ENCODE data around the gene DRC3. TPM values are rescaled to one million over a fixed set of nuclear protein-coding genes. Genes with fewer than 3 reads are reported as not detected.
"Not testable (repeated sequence)": the region's sequence is repeated elsewhere in the genome, so short reads cannot be mapped to it uniquely, and the experiment has no call there.

The DRC3 gene
- total RNA-seq, 2 donors from 2014 or later: 0.61 to 1.3 TPM

DNA sequence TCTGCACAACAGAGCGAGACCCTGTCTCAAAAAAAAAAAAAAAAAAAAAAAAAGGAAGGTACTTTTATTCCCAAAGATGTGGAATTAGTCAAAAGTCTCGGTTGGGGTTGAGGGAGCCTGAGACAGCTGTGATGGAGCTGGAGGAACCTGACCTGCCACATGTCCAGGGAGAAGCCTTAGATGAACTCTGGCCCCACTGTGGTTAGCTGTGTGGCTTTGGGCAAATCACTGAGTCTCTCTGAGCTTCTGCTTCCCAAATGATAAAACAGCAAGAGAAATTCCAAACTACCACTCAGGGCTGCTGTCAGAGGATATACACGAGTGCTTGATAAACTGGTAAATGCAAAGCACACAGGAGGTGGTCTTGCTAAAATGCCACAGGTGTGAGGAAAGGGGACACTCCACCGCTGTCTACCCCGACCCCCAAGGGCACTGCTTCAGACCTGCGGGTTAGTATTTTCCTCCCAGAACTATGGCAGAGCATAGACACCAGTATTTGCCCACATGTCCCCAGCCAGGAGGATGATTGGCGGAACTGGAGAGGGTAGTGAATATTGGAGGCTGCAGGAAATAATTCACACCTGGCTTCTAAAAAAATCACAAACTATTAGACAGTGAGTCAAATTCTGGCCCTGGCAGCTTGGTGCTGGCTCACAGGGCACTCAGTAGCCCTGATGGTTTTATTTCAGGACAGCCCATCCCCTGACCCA lies 14.7 kb downstream of the DRC3 start:
- ATAC-seq: no peak
- no peak for DNase-seq
- intact Hi-C loops (cut with DNase I, micrococcal nuclease): no loop called here

DNA sequence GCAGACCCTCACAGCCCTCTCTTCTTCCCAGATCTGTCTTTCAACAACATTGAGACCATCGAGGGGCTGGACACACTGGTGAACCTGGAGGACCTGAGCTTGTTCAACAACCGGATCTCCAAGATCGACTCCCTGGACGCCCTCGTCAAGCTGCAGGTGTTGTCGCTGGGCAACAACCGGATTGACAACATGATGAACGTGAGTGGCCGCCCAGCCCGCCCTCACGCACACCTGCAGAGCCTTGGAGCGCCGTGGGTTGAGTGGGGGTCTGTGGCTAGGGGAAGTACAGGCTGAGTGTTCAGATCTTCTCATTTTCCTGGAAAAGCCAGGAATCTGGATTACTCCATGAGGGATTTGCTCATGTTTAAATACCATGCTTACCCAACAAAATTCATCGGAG lies 15.2 kb downstream of the DRC3 start:
- intact Hi-C loops (cut with DNase I, micrococcal nuclease): no loop called here
- no peak for DNase-seq
- ATAC-seq: no peak

- intact Hi-C loops (cut with DNase I, micrococcal nuclease): no loop called here
- no peak for ATAC-seq
Observed at GRCh38 chr17:17988427-17988945, 15.8 kb downstream of the DRC3 start.

DNA sequence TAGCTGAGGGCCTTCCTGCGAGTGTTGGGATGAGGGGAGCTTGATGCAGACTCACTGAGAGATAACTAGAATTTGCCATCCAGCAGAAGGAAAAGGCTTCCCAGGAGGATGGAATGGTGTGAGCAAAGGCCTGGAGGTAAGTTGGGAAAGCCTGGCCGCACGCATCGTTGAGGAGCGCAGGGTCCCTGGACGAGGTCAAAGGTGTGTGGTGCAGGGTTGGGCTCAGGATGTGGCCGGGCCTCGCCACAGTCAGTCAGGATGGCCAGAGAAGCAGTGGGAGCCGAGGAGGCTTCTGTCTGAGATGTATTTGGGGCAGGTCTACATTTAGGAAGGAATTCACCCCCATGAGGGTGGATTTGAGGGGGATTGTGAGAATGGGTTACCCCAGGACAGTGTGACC lies 16.4 kb downstream of the DRC3 start:
- no peak for ATAC-seq
- no peak for DNase-seq
- intact Hi-C loops (cut with DNase I, micrococcal nuclease): no loop called here

More at GRCh38 chr17:17988427-17988945, 15.8 kb downstream of the DRC3 start:
- no peak for DNase-seq

- ATAC-seq (no peak), DNase-seq (no peak)
- intact Hi-C loops (cut with DNase I, micrococcal nuclease): no loop called here
Observed at GRCh38 chr17:17989618-17990017, 17.0 kb downstream of the DRC3 start.

- intact Hi-C loops (cut with DNase I, micrococcal nuclease): no loop called here
- ATAC-seq (no peak), DNase-seq (no peak)
Observed at GRCh38 chr17:17990282-17990681, 17.6 kb downstream of the DRC3 start.

DNA sequence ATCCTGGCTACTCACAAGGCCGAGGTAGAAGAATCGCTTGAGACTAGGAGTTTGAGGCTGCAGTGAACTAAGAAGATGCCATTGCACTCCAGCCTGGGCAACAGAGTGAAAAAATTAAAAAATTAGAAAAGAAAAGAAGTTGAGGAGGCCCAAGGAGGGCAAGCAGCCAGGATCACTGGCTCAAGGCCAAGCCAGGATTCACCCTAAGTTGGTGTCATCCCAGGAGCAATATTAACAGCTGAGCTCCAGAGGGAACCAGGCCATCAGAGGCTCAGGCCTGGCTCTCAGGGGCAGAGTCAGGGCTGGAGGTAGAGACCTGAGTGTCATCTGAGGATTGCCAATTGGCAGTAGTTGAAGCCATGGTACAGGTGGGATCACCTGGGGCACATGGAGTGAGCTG lies 20.7 kb downstream of the DRC3 start:
- ATAC-seq (no peak), DNase-seq (no peak)
- intact Hi-C loops (cut with DNase I, micrococcal nuclease): no loop called here

DNA sequence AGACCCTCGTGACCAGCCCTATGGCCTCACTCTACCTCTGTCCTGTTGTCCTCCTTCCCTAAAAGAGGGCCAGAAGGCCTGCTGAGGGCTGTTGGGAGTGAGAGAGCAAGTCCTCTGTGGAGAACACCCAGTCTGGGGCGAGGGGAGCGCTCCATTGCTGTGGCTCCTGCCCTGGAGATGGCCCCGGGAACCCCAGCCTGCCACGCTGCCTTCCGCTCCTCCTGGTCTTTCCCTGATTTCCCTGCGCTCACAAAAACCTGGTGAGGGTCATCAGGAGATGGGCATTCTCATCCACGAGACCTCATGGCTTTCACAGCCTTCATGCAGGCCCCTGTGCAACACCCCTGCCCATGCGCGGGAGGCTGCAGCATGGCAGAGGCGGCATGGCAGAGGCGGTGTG lies 21.2 kb downstream of the DRC3 start:
- no peak for DNase-seq
- ATAC-seq: no peak
- intact Hi-C loops (cut with DNase I, micrococcal nuclease): no loop called here

DNA sequence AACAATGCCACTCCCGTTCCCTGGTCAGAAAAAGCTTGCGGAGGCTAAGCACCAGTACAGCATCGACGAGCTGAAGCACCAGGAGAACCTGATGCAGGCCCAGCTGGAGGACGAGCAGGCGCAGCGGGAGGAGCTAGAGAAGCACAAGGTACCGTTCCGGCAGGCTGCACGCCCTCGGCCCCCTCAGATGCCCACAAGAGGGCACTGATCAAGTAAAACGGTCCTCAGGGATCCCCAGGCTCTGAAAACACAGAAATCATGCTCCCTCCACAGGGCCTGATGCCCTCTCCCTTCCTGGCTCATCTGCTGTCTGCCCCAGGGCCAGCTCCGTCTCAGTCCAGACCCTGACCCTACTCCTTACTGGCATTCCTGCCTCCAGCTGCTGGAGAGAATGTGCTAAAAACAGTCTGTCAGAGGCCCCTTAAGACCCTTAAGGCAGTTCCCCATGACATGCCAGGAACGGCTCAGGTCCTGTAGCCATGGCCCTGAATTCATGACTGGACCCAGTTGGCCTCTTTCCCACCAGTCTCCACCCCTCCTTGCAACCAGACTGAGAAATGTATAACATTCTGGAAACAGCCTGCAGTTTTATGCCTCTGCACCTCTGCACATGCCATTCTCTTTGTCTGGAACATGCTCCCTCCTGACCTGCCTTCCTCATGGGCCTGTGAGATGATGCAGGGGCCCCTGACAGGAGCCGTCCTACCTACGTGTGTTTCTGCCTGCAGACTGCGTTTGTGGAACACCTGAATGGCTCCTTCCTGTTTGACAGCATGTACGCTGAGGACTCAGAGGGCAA lies 21.8 kb downstream of the DRC3 start:
- ATAC-seq (no peak), DNase-seq (no peak)
- intact Hi-C loops (cut with DNase I, micrococcal nuclease): no loop called here

DNA sequence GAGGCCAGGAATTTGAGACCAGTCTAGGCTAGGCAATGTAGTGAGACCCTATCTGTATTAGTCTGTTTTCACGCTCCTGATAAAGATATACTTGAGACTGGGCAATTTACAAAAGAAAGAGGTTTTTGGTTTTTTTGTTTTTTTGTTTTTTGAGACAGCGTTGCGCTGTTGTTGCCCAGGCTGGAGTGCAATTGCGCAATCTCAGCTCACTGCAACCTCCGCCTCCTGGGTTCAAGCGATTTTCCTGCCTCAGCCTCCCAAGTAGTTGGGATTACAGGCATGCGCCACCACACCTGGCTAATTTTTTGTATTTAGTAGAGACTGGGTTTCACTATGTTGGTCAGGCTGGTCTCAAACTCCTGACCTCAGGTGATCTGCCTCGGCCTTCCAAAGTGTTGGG lies 23.2 kb downstream of the DRC3 start:
- DNase-seq; intact Hi-C loops (cut with DNase I, micrococcal nuclease); ATAC-seq: not testable (repeated sequence)

DNA sequence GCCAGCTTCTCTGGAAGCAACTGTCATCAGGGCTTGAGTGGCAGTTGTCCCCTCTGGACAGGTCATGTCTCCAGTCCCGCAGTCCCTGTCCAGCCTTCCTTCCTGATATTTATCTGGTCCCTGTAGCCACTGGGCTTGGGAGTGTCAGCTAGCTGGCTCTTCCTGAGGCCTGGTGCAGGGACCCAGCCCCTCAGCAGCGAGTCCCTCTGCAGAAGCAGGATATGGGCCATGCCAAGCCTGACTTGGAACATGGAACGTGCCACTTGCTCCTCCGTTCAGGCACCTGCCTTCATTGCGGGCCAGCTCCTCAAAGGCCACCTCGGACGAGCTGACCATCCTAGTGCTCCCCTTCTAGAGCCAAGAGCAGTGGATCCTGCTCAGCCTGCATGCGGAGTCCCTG lies 26.3 kb downstream of the DRC3 start:
- DNase-seq: no peak
- intact Hi-C loops (cut with DNase I, micrococcal nuclease): no loop called here
- ATAC-seq: no peak

DNA sequence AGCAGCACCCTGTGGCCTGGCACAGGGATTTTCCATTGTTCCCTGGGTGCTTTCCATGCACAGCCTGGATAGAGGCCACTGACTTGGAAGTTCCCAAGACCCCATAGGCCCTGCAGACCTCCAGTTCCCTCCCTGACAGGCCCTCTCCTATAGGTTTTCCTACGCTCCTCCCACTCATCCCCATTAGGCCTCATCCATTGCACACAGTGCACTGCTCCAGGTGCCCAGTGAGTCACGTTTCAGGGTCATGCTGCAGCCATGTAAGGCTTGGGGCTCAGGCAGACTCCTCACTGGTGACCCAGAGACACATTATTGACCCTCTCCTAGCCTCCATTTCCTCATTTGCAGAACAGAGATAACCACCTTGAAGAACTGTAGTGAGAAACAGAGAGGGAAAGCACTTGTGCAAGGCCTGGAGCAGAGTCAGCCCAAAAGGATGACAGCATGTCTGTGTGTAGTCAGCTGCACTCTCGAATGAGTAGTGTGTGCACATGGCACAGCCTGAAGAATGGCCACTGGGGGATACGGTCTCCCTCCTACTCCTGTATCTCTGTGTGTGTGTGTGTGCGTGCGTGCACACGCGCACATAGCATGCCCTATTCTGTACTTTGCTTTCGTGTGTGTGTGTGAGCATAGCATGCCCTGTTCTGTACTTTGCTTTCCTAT lies 26.8 kb downstream of the DRC3 start:
- intact Hi-C loops (cut with DNase I, micrococcal nuclease): no loop called here
- DNase-seq (no peak), ATAC-seq (no peak)

DNA sequence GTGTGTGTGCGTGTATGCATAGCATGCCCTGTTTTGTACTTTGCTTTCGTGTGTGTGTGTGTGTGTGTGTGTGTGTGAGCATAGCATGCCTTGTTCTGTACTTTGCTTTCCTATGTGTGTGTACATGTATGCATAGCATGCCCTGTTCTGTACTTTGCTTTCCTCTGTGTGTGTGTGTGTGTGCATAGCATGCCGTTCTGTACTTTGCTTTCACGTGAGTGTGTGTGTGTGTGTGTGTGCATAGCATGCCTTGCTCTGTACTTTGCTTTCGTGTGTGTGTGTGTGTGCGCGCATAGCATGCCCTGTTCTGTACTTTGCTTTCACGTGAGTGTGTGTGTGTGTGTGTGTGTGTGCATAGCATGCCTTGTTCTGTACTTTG lies 27.4 kb downstream of the DRC3 start:
- DNase-seq: no peak
- intact Hi-C loops (cut with DNase I, micrococcal nuclease): no loop called here
- peak; percentile 46 for ATAC-seq

DNA sequence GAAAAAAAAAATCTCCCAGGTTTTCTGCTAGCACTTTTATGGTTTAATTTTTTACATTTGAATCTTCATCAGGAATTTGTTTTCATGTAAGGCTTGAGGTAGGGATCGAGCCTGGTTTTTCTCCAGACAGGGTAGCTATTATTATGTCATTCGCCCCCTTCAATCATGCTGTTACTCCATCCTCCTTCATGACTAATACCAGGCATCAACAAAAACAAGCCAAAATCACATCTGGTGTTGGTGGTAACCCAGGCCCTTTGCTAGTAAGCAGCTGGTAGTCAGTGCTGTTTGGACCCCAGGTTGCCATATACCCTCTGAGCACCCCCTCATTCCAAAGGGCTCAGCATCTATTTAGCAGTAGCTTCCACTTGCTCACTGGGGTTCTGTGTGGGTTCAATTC lies 29.5 kb downstream of the DRC3 start:
- intact Hi-C loops (cut with DNase I, micrococcal nuclease): no loop called here
- no peak for ATAC-seq
- DNase-seq: no peak

DNA sequence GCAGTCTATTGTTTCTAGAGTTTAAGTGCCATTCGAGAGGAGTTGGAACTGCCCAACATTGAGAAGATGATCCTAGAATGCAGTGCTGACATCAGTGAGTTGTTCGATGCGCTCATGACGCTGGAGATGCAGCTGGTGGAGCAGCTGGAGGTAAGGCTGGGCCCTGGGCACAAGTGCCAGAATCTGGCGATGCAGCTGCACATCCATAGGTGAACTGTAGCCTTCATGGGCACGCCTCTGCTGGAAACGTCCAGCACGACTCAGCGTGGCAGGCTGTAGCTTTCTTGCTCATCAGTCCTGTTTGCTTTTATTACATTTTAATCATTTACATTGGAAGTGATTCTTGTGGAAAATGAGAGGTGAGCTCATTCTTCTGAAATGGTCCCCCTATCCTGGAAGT lies 31.7 kb downstream of the DRC3 start:
- DNase-seq (no peak), ATAC-seq (no peak)
- intact Hi-C loops (cut with DNase I, micrococcal nuclease): no loop called here

DNA sequence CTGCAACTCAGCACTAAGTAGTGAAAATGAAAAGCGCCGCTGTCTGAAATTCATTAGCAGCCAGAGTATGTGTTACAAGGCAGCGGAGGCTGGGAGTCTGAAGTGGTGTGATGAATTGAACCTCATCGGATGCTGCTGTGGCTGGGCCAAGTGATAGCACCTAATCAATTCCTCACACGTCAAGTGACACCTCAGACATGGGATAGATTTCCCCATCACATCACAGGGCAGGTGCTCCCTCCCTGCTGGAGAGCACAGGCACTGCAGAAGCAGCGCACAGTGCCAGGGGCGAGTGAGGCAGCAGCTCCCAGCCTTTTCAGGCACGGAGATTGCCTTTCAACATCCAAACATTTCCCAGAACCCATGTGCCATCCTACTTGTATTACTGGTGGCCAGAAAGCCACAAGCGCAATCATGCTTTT lies 32.2 kb downstream of the DRC3 start:
- intact Hi-C loops (cut with DNase I, micrococcal nuclease): no loop called here
- no peak for DNase-seq
- ATAC-seq: peak; percentile 35

DNA sequence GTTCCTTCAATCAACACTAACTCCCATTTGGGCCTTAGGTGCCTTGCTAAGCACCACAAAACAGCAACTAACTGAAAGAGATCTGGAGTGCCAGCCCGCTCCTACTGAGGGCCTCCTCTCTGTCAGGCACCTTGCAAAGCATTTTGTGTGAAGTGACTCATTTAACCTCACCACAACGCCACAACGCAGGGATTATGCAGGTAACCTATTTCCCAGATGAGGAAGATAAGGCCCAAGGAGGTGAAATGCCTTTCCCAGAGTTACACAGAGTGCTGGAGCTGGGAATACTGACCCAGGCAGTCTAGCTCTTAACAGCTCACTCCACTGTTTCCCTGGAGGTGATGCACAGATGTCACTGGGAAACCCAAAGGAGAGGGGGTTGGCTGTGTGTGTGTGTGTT lies 32.8 kb downstream of the DRC3 start:
- DNase-seq (no peak), ATAC-seq (no peak)
- intact Hi-C loops (cut with DNase I, micrococcal nuclease): no loop called here

- peak in 1 of 2 donors; percentile 9 for DNase-seq
- intact Hi-C loops (cut with DNase I, micrococcal nuclease): no loop called here
- ATAC-seq: peak; percentile 82
Observed at GRCh38 chr17:18006495-18007239, 34.0 kb downstream of the DRC3 start.

All from left colon (tissue), 2 donors.